H1 (cell line): ENCODE data around the gene DMXL1. TPM values are rescaled to one million over a fixed set of nuclear protein-coding genes. Genes with fewer than 3 reads are reported as not detected.

Experiments used
- CTCF ChIA-PET: fragments of 300-600 bp; sonication (Branson Sonifier 250); formaldehyde crosslinking; loops from one replicate; lab custom pipeline; 2021; ENCODE audit not compliant: partially characterized antibody; lab: Charles Lee
- POLR2A ChIA-PET: fragments of 300-600 bp; sonication (Branson Sonifier 250); formaldehyde crosslinking; loops from one replicate; lab custom pipeline; 2021; ENCODE audit warnings: inconsistent platforms; ENCODE audit not compliant: partially characterized antibody; lab: Charles Lee
- DNase-seq, 2 experiments: peaks; one replicate each; pipeline versions ENCODE4 v3.0.0 to v3.0.0-alpha.2; 2010 to 2022; ENCODE audit warnings: low spot score in 2 of 2, low read depth in 1 of 2, mixed read lengths in 1 of 2
- FAIRE-seq: peaks from 2 replicates; lab custom pipeline; 2011; peaks lifted over from hg19 to GRCh38; lab: Jason Lieb, UNC
- H2AFZ ChIP-seq: 2 replicates; pipeline ENCODE4 v1.8.1; 2012; ENCODE audit warnings: low read length, inconsistent platforms
- H2AK5ac ChIP-seq: 2 replicates; pipeline ENCODE4 v1.6.1; 2013; ENCODE audit warnings: low read depth, low read length
- H2BK120ac ChIP-seq: replicated peaks from 2 replicates; pipeline ENCODE3; 2013; ENCODE audit warnings: low read depth, low read length, inconsistent platforms
- H2BK12ac ChIP-seq: 2 replicates; pipeline ENCODE4 v1.6.1; 2013; ENCODE audit warnings: low read depth, low read length
- H2BK15ac ChIP-seq: 2 replicates; pipeline ENCODE4 v1.6.1; 2013; ENCODE audit warnings: low read length
- H2BK20ac ChIP-seq: 2 replicates; pipeline ENCODE4 v1.6.1; 2013; ENCODE audit warnings: low read length
- H2BK5ac ChIP-seq: 2 replicates; pipeline ENCODE4 v1.6.1; 2013; ENCODE audit warnings: low read depth, low read length
- H3K14ac ChIP-seq: 2 replicates; pipeline ENCODE4 v1.6.1; 2013; ENCODE audit warnings: inconsistent platforms; ENCODE audit not compliant: insufficient read length
- H3K18ac ChIP-seq: 2 replicates; pipeline ENCODE4 v1.6.1; 2013; ENCODE audit warnings: low read length; ENCODE audit errors: extremely low read depth
- H3K23ac ChIP-seq: 2 replicates; pipeline ENCODE4 v1.6.1; 2013; ENCODE audit warnings: inconsistent platforms; ENCODE audit not compliant: insufficient read length
- H3K23me2 ChIP-seq: 2 replicates; pipeline ENCODE4 v1.6.1; 2013; ENCODE audit warnings: low read depth, low read length
- H3K27ac ChIP-seq: 2 replicates; pipeline ENCODE4 v1.6.1; 2011; ENCODE audit warnings: low read depth, low read length, inconsistent platforms
- H3K27me3 ChIP-seq, 4 experiments: replicated peaks in 1 of 4; 1 replicate in 1 of 4; 2 replicates in 3 of 4; pipeline versions ENCODE4 v1.6.1 to v1.8.1; 2011 to 2013; ENCODE audit warnings: low read length in 3 of 4, mild to moderate bottlenecking in 3 of 4, inconsistent platforms in 2 of 4, mixed read lengths in 2 of 4, moderate library complexity in 1 of 4; ENCODE audit not compliant: control insufficient read depth in 3 of 4, insufficient read depth in 3 of 4; ENCODE audit errors: extremely low read depth in 1 of 4
- H3K36me3 ChIP-seq, 4 experiments: 2 replicates each; pipeline versions ENCODE4 v1.6.1 to v1.8.1; 2011 to 2013; ENCODE audit warnings: mild to moderate bottlenecking in 4 of 4, low read length in 3 of 4, moderate library complexity in 2 of 4, control low read depth in 1 of 4, inconsistent platforms in 1 of 4; ENCODE audit not compliant: insufficient read depth in 4 of 4, control insufficient read depth in 2 of 4
- H3K4ac ChIP-seq: replicated peaks from 2 replicates; pipeline ENCODE3; 2013; ENCODE audit warnings: low read length, low read depth, mixed read lengths, inconsistent platforms; ENCODE audit not compliant: insufficient read length
- H3K4me1 ChIP-seq, 4 experiments: replicated peaks in 1 of 4; 1 replicate in 1 of 4; 2 replicates in 3 of 4; pipeline versions ENCODE4 v1.6.1 to v1.8.1; 2011 to 2013; ENCODE audit warnings: low read length in 3 of 4, inconsistent platforms in 2 of 4, mixed read lengths in 1 of 4; ENCODE audit not compliant: insufficient read depth in 4 of 4, control insufficient read depth in 3 of 4
- H3K4me2 ChIP-seq, 2 experiments: 2 replicates each; pipeline versions ENCODE4 v1.6.1 to v1.8.1; 2011 to 2013; ENCODE audit warnings: low read depth in 2 of 2, low read length in 2 of 2, control low read depth in 1 of 2, inconsistent platforms in 1 of 2, mild to moderate bottlenecking in 1 of 2; ENCODE audit not compliant: insufficient read depth in 1 of 2
- H3K4me3 ChIP-seq, 4 experiments: fragments of 200-600, 300-600 bp in 1 of 4; sonication (generic), shearing (Covaris generic), sonication (Bioruptor Twin) in 1 of 4; 2 replicates each; pipeline versions ENCODE4 v1.5.1 to v1.8.1; 2011 to 2016; ENCODE audit warnings: low read length in 4 of 4, low read depth in 3 of 4, control low read depth in 2 of 4, inconsistent platforms in 2 of 4, mild to moderate bottlenecking in 2 of 4, mixed read lengths in 1 of 4, moderate library complexity in 1 of 4; ENCODE audit not compliant: insufficient read depth in 2 of 4; ENCODE audit errors: extremely low read depth in 1 of 4
- H3K56ac ChIP-seq: replicated peaks from 2 replicates; pipeline ENCODE3; 2013; ENCODE audit warnings: low read depth, mild to moderate bottlenecking, mixed read lengths, low read length, inconsistent platforms; ENCODE audit not compliant: insufficient read length
- H3K79me1 ChIP-seq: 2 replicates; pipeline ENCODE4 v1.6.1; 2013; ENCODE audit warnings: low read depth, low read length, control low read depth
- H3K79me2 ChIP-seq, 2 experiments: 2 replicates each; pipeline versions ENCODE4 v1.6.1 to v1.8.1; 2012 to 2013; ENCODE audit warnings: low read length in 2 of 2, mild to moderate bottlenecking in 2 of 2, inconsistent platforms in 1 of 2; ENCODE audit not compliant: insufficient read depth in 2 of 2, control insufficient read depth in 1 of 2
- H3K9ac ChIP-seq, 4 experiments: replicated peaks in 1 of 4; 1 replicate in 1 of 4; 2 replicates in 3 of 4; pipeline versions ENCODE4 v1.6.1 to v1.8.1; 2011 to 2013; ENCODE audit warnings: low read depth in 3 of 4, low read length in 3 of 4, control low read depth in 2 of 4, mild to moderate bottlenecking in 2 of 4, moderate library complexity in 2 of 4, inconsistent platforms in 1 of 4; ENCODE audit errors: extremely low read depth in 1 of 4
- H3K9me3 ChIP-seq, 2 experiments: 2 replicates each; pipeline versions ENCODE4 v1.6.1 to v1.8.1; 2012 to 2013; ENCODE audit warnings: mild to moderate bottlenecking in 2 of 2, moderate library complexity in 2 of 2, control low read depth in 1 of 2, inconsistent platforms in 1 of 2, low read depth in 1 of 2, low read length in 1 of 2, mixed read lengths in 1 of 2; ENCODE audit not compliant: insufficient read depth in 2 of 2
- H4K20me1 ChIP-seq, 2 experiments: replicated peaks in 1 of 2; 2 replicates each; pipeline versions ENCODE3 to v1.8.1; 2011 to 2013; ENCODE audit warnings: inconsistent platforms in 2 of 2, low read length in 2 of 2, mild to moderate bottlenecking in 1 of 2; ENCODE audit not compliant: insufficient read depth in 2 of 2, control insufficient read depth in 1 of 2
- H4K5ac ChIP-seq: 2 replicates; pipeline ENCODE4 v1.6.1; 2013; ENCODE audit warnings: low read length, low read depth, mixed read lengths, inconsistent platforms; ENCODE audit not compliant: insufficient read length
- H4K8ac ChIP-seq: 2 replicates; pipeline ENCODE4 v1.8.0; 2013; ENCODE audit warnings: mild to moderate bottlenecking, moderate library complexity, low read length, inconsistent platforms; ENCODE audit not compliant: insufficient read depth; ENCODE audit errors: extremely low read depth
- H4K91ac ChIP-seq: replicated peaks from 2 replicates; pipeline ENCODE3; 2013; ENCODE audit warnings: low read length, mixed read lengths, inconsistent platforms; ENCODE audit not compliant: insufficient read length
- BRCA1 ChIP-seq: IDR thresholded peaks from 2 replicates; pipeline ENCODE4 v1.6.1; 2012; ENCODE audit warnings: low read depth, low read length, improper control_type of control experiment
- CBX8 ChIP-seq: fragments of 300-800, 300-1000 bp; sonication (generic); IDR thresholded peaks from 2 replicates; pipeline ENCODE4 v1.7.1; 2016; ENCODE audit warnings: low read depth, low read length, borderline replicate concordance
- CEBPB ChIP-seq: IDR thresholded peaks from 2 replicates; pipeline ENCODE4 v1.6.1; 2012; ENCODE audit warnings: low read depth, low read length
- NANOG ChIP-seq: IDR thresholded peaks from 2 replicates; pipeline ENCODE4 v1.6.1; 2011; ENCODE audit warnings: low read length, low read depth, mild to moderate bottlenecking, inconsistent platforms; ENCODE audit not compliant: insufficient read depth, poor library complexity, severe bottlenecking
- SAP30 ChIP-seq: fragments of 300-600 bp; sonication (generic); IDR thresholded peaks from 2 replicates; pipeline ENCODE4 v1.7.1; 2012; ENCODE audit warnings: low read length, moderate library complexity, mild to moderate bottlenecking, inconsistent platforms; ENCODE audit not compliant: insufficient read depth, insufficient replicate concordance
- SUZ12 ChIP-seq: fragments of 200-600 bp; sonication (generic); IDR thresholded peaks from 2 replicates; pipeline ENCODE4 v1.6.1; 2012; ENCODE audit warnings: mild to moderate bottlenecking, inconsistent platforms, low read length, moderate library complexity, mixed read lengths
- WGBS, 2 experiments: shearing (Covaris generic) in 1 of 2; methylation state at CpG; one replicate each; pipeline versions ENCODE4 v1.1.6 to v1.1.7; 2013 to 2015; ENCODE audit warnings: low lambda C conversion rate in 2 of 2, mixed read lengths in 2 of 2, inconsistent platforms in 1 of 2, low coverage in 1 of 2, missing lambda C conversion rate in 1 of 2; ENCODE audit not compliant: insufficient replicate concordance in 2 of 2, insufficient coverage in 1 of 2, insufficient read length in 1 of 2; ENCODE audit errors: extremely low coverage in 1 of 2, missing lambda C conversion rate in 1 of 2; 5-methylcytosine and 5-hydroxymethylcytosine counted together
- polyA plus RNA-seq, 7 experiments: library from polyadenylated mRNA; depleted of rRNA in 3 of 7; stranded (reverse) in 5 of 7; unstranded in 2 of 7; fragments of >200 nt in 5 of 7; fragments of 200-250 nt in 2 of 7; gene quantifications; 1 replicate in 5 of 7; 2 replicates in 1 of 7; 4 replicates in 1 of 7; pipeline versions ENCODE4 v1.2.1 to v1.2.3, GENCODE V29; 2011 to 2013; ENCODE audit warnings: missing spikeins in 2 of 7, mixed read lengths in 2 of 7
- total RNA-seq: library from RNA; stranded (reverse); fragmentation: NEBNext Ultra II Directional; extraction: Animal tissue kit (Norgen Biotek cat#: 25700); gene quantifications from 2 replicates; pipeline ENCODE4 v1.2.1, GENCODE V29; 2021
- TF ChIP-seq, protein P1 (sequence below): IDR thresholded peaks from 2 replicates; pipeline ENCODE4 v1.6.1; 2011; ENCODE audit warnings: low read depth, mild to moderate bottlenecking, low read length; ENCODE audit not compliant: insufficient read depth

Gene DMXL1
- total and polyA plus RNA-seq, 2 of the 8 experiments (the other 6 are each of a cell fraction or from before 2014, with no cell fraction given) = 10.1 to 43.9 TPM

GRCh38 chr5:119279093-119279492 lies 208.2 kb downstream of the DMXL1 start:
- Histone ChIP-seq H4K91ac (no peak overlapping the region), H4K5ac (no peak overlapping the region), H3K36me3 (no peaks in the 10 kb centered on the region), H3K23me2 (no peaks in the 10 kb centered on the region; the same call in 1 of the 2 replicates), H3K9ac (peak overlapping the region in 1 of 4 experiments; percentile 34; a peak in 1 of 7 replicates), H3K27me3 (no peaks in the 10 kb centered on the region), H3K27ac (no peak overlapping the region), H3K23ac (no peak overlapping the region), H2AK5ac (no peak overlapping the region), H3K4me1 (no peaks in the 10 kb centered on the region), H4K8ac (no peak overlapping the region), H2BK20ac (no peak overlapping the region), H2BK5ac (no peak overlapping the region), H4K20me1 (peaks cover 0 to 2% of the 10 kb centered on the region in 2 experiments), H3K4me2 (no peak overlapping the region), H3K14ac (no peak overlapping the region), H2AFZ (no peak overlapping the region), H3K79me2 (peaks cover 0 to 8% of the 10 kb centered on the region in 2 experiments; a peak in 1 of 4 replicates), H3K56ac (no peak overlapping the region), H3K18ac (no peak overlapping the region), H2BK120ac (no peak overlapping the region), H3K4ac (no peak overlapping the region), H3K79me1 (peaks cover 4% of the 10 kb centered on the region; the same call in 1 of the 2 replicates), H2BK12ac (no peak overlapping the region), H3K9me3 (no peaks in the 10 kb centered on the region), H3K4me3 (no peak overlapping the region), H2BK15ac (no peak overlapping the region)
- ChIA-PET CTCF (interaction anchor here (0.7 to 0.8 kb wide), 2 partner anchors 292 to 609 kb away, joined by 3 to 4 read pairs; no protein-coding TSS in a partner anchor), POLR2A (no interaction called here)
- WGBS, 2 experiments = 78% methylated on average over 1 of the region's 1 CpG; no CpG with 5 or more reads in 1 of the 2 experiments
- FAIRE-seq (no peak), DNase-seq (no peak)
- TF ChIP-seq SUZ12 (no peak), CBX8 (no peak), CEBPB (no peak), BRCA1 (no peak), NANOG (no peak), SAP30 (no peak)
- TF ChIP-seq, protein P1, sequence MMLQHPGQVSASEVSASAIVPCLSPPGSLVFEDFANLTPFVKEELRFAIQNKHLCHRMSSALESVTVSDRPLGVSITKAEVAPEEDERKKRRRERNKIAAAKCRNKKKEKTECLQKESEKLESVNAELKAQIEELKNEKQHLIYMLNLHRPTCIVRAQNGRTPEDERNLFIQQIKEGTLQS = no peak
